Neuronal stem cell (in vitro differentiated cells): ENCODE measurements around the gene SYNPR.
A peak's percentile ranks its signal among the peaks of the same experiment; 100 is the strongest.
"Not testable (repeated sequence)": the region's sequence is repeated elsewhere in the genome, so short reads cannot be mapped to it uniquely, and the experiment has no call there.

Experiments
- DNase-seq: peaks from one replicate; pipeline ENCODE4 v3.0.0-alpha.2; 2013; ENCODE audit warnings: low spot score
- H2AFZ ChIP-seq: one replicate; pipeline ENCODE4 v1.6.1; 2013; ENCODE audit warnings: mild to moderate bottlenecking, low read length, inconsistent platforms
- H2AK5ac ChIP-seq: 2 replicates; pipeline ENCODE4 v1.6.1; 2013; ENCODE audit warnings: low read depth, mild to moderate bottlenecking, inconsistent platforms, low read length, moderate library complexity, mixed read lengths
- H2BK120ac ChIP-seq: 2 replicates; pipeline ENCODE4 v1.6.1; 2013; ENCODE audit warnings: low read depth, mild to moderate bottlenecking, inconsistent platforms, low read length, moderate library complexity, mixed read lengths
- H2BK12ac ChIP-seq: one replicate; pipeline ENCODE4 v1.6.1; 2013; ENCODE audit warnings: low read length, inconsistent platforms
- H2BK15ac ChIP-seq: 2 replicates; pipeline ENCODE4 v1.6.1; 2013; ENCODE audit warnings: mild to moderate bottlenecking, low read length, inconsistent platforms, mixed read lengths
- H2BK5ac ChIP-seq: one replicate; pipeline ENCODE4 v1.6.1; 2013; ENCODE audit warnings: inconsistent platforms, mild to moderate bottlenecking, low read length, moderate library complexity
- H3K14ac ChIP-seq: one replicate; pipeline ENCODE4 v1.6.1; 2013; ENCODE audit warnings: low read length, inconsistent platforms
- H3K18ac ChIP-seq: 2 replicates; pipeline ENCODE4 v1.6.1; 2013; ENCODE audit warnings: low read length, inconsistent platforms
- H3K23ac ChIP-seq: 2 replicates; pipeline ENCODE4 v1.6.1; 2013; ENCODE audit warnings: low read depth, mild to moderate bottlenecking, mixed read lengths, low read length, inconsistent platforms; ENCODE audit not compliant: poor library complexity
- H3K27ac ChIP-seq: replicated peaks from 3 replicates; pipeline ENCODE4 v1.5.1; 2013; ENCODE audit warnings: low read length, inconsistent platforms
- H3K27me3 ChIP-seq, 3 experiments: 2 replicates each; pipeline ENCODE4 v1.6.1; 2013; ENCODE audit warnings: low read length in 3 of 3, mild to moderate bottlenecking in 2 of 3, inconsistent platforms in 1 of 3, low read depth in 1 of 3, mixed read lengths in 1 of 3, moderate library complexity in 1 of 3; ENCODE audit not compliant: control insufficient read depth in 3 of 3, insufficient read depth in 3 of 3
- H3K36me3 ChIP-seq, 2 donors: replicated peaks in 1 of 2; 2 replicates each; pipeline ENCODE4 v1.6.1; 2013; ENCODE audit warnings: low read length in 2 of 2; ENCODE audit not compliant: control insufficient read depth in 2 of 2, insufficient read depth in 2 of 2
- H3K4ac ChIP-seq: 2 replicates; pipeline ENCODE4 v1.6.1; 2013; ENCODE audit warnings: inconsistent platforms, mild to moderate bottlenecking, low read length, moderate library complexity
- H3K4me1 ChIP-seq, 2 donors: 1 replicate in 1 of 2; 2 replicates in 1 of 2; pipeline ENCODE4 v1.6.1; 2013; ENCODE audit warnings: low read length in 2 of 2, low read depth in 1 of 2; ENCODE audit not compliant: control insufficient read depth in 2 of 2, insufficient read depth in 1 of 2
- H3K4me2 ChIP-seq: one replicate; pipeline ENCODE4 v1.6.1; 2013; ENCODE audit warnings: mild to moderate bottlenecking, low read length, inconsistent platforms; ENCODE audit not compliant: insufficient read depth, poor library complexity, severe bottlenecking
- H3K4me3 ChIP-seq, 2 donors: 2 replicates each; pipeline ENCODE4 v1.5.1; 2013; ENCODE audit warnings: low read length in 2 of 2, mild to moderate bottlenecking in 2 of 2, inconsistent platforms in 1 of 2, moderate library complexity in 1 of 2
- H3K79me1 ChIP-seq: one replicate; pipeline ENCODE4 v1.6.1; 2013; ENCODE audit warnings: low read depth, mild to moderate bottlenecking, inconsistent platforms, low read length, moderate library complexity
- H3K9ac ChIP-seq: one replicate; pipeline ENCODE4 v1.6.1; 2013; ENCODE audit warnings: mild to moderate bottlenecking, low read depth, low read length, inconsistent platforms; ENCODE audit not compliant: poor library complexity
- H3K9me3 ChIP-seq, 2 donors: replicated peaks in 1 of 2; 2 replicates each; pipeline versions ENCODE3 to v1.6.1; 2013; ENCODE audit warnings: low read length in 2 of 2, mild to moderate bottlenecking in 2 of 2, inconsistent platforms in 1 of 2, low read depth in 1 of 2, mixed read lengths in 1 of 2, moderate library complexity in 1 of 2; ENCODE audit not compliant: control insufficient read depth in 2 of 2, insufficient read depth in 1 of 2
- H4K8ac ChIP-seq: one replicate; pipeline ENCODE4 v1.6.1; 2013; ENCODE audit warnings: low read depth, mild to moderate bottlenecking, inconsistent platforms, low read length, moderate library complexity
- H4K91ac ChIP-seq: one replicate; pipeline ENCODE4 v1.6.1; 2013; ENCODE audit warnings: low read length, low read depth, mild to moderate bottlenecking, inconsistent platforms; ENCODE audit not compliant: poor library complexity
- WGBS, 2 donors: extraction: QIAGEN DNeasy Blood & Tissue Kit; methylation state at CpG; one replicate each; pipeline ENCODE4 v1.1.7; 2013; ENCODE audit warnings: missing lambda C conversion rate in 2 of 2, mixed read lengths in 1 of 2; ENCODE audit not compliant: insufficient read length in 2 of 2, insufficient replicate concordance in 1 of 2; ENCODE audit errors: extremely low coverage in 2 of 2; 5-methylcytosine and 5-hydroxymethylcytosine counted together

Gene SYNPR

GRCh38 chr3:63642488-63642887 is 364.4 kb downstream of the SYNPR start:
- no peak overlapping the region for H3K23ac ChIP-seq

GRCh38 chr3:63644212-63644797 is 366.2 kb downstream of the SYNPR start:
- no peak overlapping the region for H4K91ac ChIP-seq
- H2AK5ac ChIP-seq = no peak overlapping the region
- no CpG with 5 or more reads among the region's 5 CpGs for WGBS, 2 donors
- no peak overlapping the region for H2BK12ac ChIP-seq
- H3K36me3 ChIP-seq = no peaks in the 10 kb centered on the region
- no peak overlapping the region for H2BK5ac ChIP-seq
- H2BK120ac ChIP-seq = no peak overlapping the region
- no peak overlapping the region for H3K4ac ChIP-seq
- no peaks in the 10 kb centered on the region for H3K9me3 ChIP-seq
- no peak overlapping the region for H4K8ac ChIP-seq
- H3K18ac ChIP-seq = no peak overlapping the region
- no peak overlapping the region for H3K4me3 ChIP-seq
- no peaks in the 10 kb centered on the region for H3K4me1 ChIP-seq
- no peak overlapping the region for H3K9ac ChIP-seq
- H3K23ac ChIP-seq = no peak overlapping the region
- no peak overlapping the region for H3K14ac ChIP-seq
- no peaks in the 10 kb centered on the region for H3K79me1 ChIP-seq
- H2AFZ ChIP-seq = no peak overlapping the region
- no peak overlapping the region for H3K4me2 ChIP-seq
- H3K27ac ChIP-seq = no peak overlapping the region
- no peak overlapping the region for H2BK15ac ChIP-seq
- H3K27me3 ChIP-seq = no peaks in the 10 kb centered on the region
- DNase-seq = no peak

More at GRCh38 chr3:63642488-63642887, 364.4 kb downstream of the SYNPR start:
- Histone ChIP-seq H3K27ac (no peak overlapping the region), H2AFZ (no peak overlapping the region), H3K4me1 (no peaks in the 10 kb centered on the region), H2BK12ac (no peak overlapping the region), H3K4me2 (no peak overlapping the region), H4K91ac (no peak overlapping the region), H3K9me3 (no peaks in the 10 kb centered on the region), H3K27me3 (no peaks in the 10 kb centered on the region), H2BK15ac (no peak overlapping the region), H3K18ac (no peak overlapping the region), H3K9ac (no peak overlapping the region), H3K36me3 (no peaks in the 10 kb centered on the region), H3K14ac (no peak overlapping the region), H3K4me3 (no peak overlapping the region), H3K79me1 (no peaks in the 10 kb centered on the region), H3K4ac (no peak overlapping the region), H2BK120ac (no peak overlapping the region), H2BK5ac (no peak overlapping the region), H2AK5ac (no peak overlapping the region), H4K8ac (no peak overlapping the region)
- WGBS, 2 donors = no CpG with 5 or more reads among the region's 1 CpG
- no peak for DNase-seq

- not testable (repeated sequence) for H2BK120ac ChIP-seq, H4K8ac ChIP-seq, H3K27me3 ChIP-seq, H2BK5ac ChIP-seq, H3K9me3 ChIP-seq, DNase-seq, H3K23ac ChIP-seq, H3K4me2 ChIP-seq, H3K4me1 ChIP-seq, H4K91ac ChIP-seq, H3K36me3 ChIP-seq, H3K79me1 ChIP-seq, H3K18ac ChIP-seq, H3K27ac ChIP-seq, H2BK12ac ChIP-seq, H3K4ac ChIP-seq, H2AK5ac ChIP-seq, H3K9ac ChIP-seq, H2BK15ac ChIP-seq, H3K14ac ChIP-seq
- H3K4me3 ChIP-seq = peak overlapping the region in 1 of 2 donors; percentile 2
- peak overlapping the region; percentile 35 for H2AFZ ChIP-seq
- no CpG with 5 or more reads among the region's 25 CpGs for WGBS, 2 donors
Measured at GRCh38 chr3:63644928-63645781, 367.0 kb downstream of the SYNPR start.

GRCh38 chr3:63652066-63652725 is 374.1 kb downstream of the SYNPR start, which contains the start of gene SNTN:
TSS of gene SNTN (plus strand) at chr3:63652675. CDS start at chr3:63652688, 13 bp downstream.
- no peak within 1 kb of the TSS for H3K14ac ChIP-seq
- no peak within 1 kb of the TSS for H3K4ac ChIP-seq
- H3K36me3 ChIP-seq = no peaks in the 10 kb centered on the region
- H3K23ac ChIP-seq = no peak within 1 kb of the TSS
- H3K4me2 ChIP-seq = no peak within 1 kb of the TSS
- H2BK5ac ChIP-seq = no peak within 1 kb of the TSS
- H3K4me3 ChIP-seq = no peak within 1 kb of the TSS
- H2AK5ac ChIP-seq = no peak within 1 kb of the TSS
- no peak within 1 kb of the TSS for H2BK15ac ChIP-seq
- no peaks in the 10 kb centered on the region for H3K27me3 ChIP-seq
- H3K27ac ChIP-seq = no peak within 1 kb of the TSS
- no peak within 1 kb of the TSS for H2BK12ac ChIP-seq
- no peak within 1 kb of the TSS for H3K9ac ChIP-seq
- no CpG with 5 or more reads among the region's 5 CpGs for WGBS, 2 donors
- H3K79me1 ChIP-seq = no peaks in the 10 kb centered on the region
- H3K9me3 ChIP-seq = no peaks in the 10 kb centered on the region
- no peak within 1 kb of the TSS for H2BK120ac ChIP-seq
- peaks cover 0 to 2% of the 10 kb centered on the region in 2 donors for H3K4me1 ChIP-seq
- H3K18ac ChIP-seq = no peak within 1 kb of the TSS
- no peak for DNase-seq
- no peak within 1 kb of the TSS for H4K8ac ChIP-seq
- H2AFZ ChIP-seq = no peak within 1 kb of the TSS
- no peak within 1 kb of the TSS for H4K91ac ChIP-seq
